Lower leg skin (tissue), 4 donors: ENCODE measurements around the gene TAGLN3. TPM values are rescaled to one million over a fixed set of nuclear protein-coding genes. Genes with fewer than 3 reads are reported as not detected.

Experiments
- DNase-seq, 2 donors: peaks; one replicate each; pipeline ENCODE4 v3.0.0-alpha.2; 2019; ENCODE audit warnings: low spot score in 2 of 2
- H3K4me3 ChIP-seq: fragments of 200-600 bp; sonication (generic); 2 replicates; pipeline ENCODE4 v1.5.1; 2017; ENCODE audit warnings: mild to moderate bottlenecking, low read depth; ENCODE audit not compliant: poor library complexity, severe bottlenecking
- POLR2A ChIP-seq, 2 donors: fragments of 450-650 bp; IDR thresholded peaks; one replicate each; pipeline ENCODE4 v1.6.1; 2016 to 2017; ENCODE audit warnings: antibody characterized with exemption in 2 of 2, mild to moderate bottlenecking in 1 of 2, moderate library complexity in 1 of 2
- WGBS, 2 donors: methylation state at CpG; one replicate each; pipeline ENCODE4 v1.1.5; 2018; 5-methylcytosine and 5-hydroxymethylcytosine counted together
- intact Hi-C: fragments of 100-400 bp; cut with DNase I; formaldehyde crosslinking; loops from one replicate; pipeline ENCODE4 v1.15.0; 2023; ENCODE audit warnings: low total_unique reads
- total RNA-seq, 4 donors: library from RNA; depleted of rRNA; stranded (reverse); fragments of >200 nt; gene quantifications; one replicate each; pipeline ENCODE4 v1.1.0, GENCODE V29; 2016
- TF ChIP-seq, protein P1 (sequence below), 3 donors: fragments of 450-650 bp; IDR thresholded peaks; one replicate each; pipeline ENCODE4 v1.5.1; 2016; ENCODE audit warnings: antibody characterized with exemption in 3 of 3, mild to moderate bottlenecking in 3 of 3, moderate library complexity in 2 of 3

TAGLN3 gene
- total RNA-seq, 4 donors from 2014 or later: 0.37 to 0.68 TPM; not detected in 2

DNA sequence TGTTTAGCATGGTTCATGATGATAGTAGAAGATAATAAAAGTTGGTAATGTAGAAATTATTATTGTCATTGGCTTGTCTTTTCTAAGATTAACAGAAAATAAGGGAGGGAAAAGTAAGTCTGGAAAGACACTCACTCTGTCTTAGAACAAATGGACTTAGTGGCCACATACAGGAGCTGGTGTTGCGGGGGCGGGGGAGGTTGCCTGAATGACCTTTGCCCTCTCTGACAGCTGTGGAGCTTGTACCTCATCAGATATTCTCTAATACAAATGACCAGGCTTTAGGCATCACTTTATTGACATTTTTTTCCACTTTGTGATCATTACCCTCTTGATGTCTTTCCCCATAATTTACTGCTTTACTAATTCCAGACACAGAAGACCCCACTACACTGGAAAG, 5.9 kb downstream of the TAGLN3 start:
- intact Hi-C loops: no loop called here
- no peak for DNase-seq
- WGBS, 2 donors: 90 to 98% methylated on average over 2 of the region's 2 CpGs
- no peak for TF ChIP-seq POLR2A (IDR thresholded peaks at IDR 0.05)
- TF ChIP-seq, protein P1, sequence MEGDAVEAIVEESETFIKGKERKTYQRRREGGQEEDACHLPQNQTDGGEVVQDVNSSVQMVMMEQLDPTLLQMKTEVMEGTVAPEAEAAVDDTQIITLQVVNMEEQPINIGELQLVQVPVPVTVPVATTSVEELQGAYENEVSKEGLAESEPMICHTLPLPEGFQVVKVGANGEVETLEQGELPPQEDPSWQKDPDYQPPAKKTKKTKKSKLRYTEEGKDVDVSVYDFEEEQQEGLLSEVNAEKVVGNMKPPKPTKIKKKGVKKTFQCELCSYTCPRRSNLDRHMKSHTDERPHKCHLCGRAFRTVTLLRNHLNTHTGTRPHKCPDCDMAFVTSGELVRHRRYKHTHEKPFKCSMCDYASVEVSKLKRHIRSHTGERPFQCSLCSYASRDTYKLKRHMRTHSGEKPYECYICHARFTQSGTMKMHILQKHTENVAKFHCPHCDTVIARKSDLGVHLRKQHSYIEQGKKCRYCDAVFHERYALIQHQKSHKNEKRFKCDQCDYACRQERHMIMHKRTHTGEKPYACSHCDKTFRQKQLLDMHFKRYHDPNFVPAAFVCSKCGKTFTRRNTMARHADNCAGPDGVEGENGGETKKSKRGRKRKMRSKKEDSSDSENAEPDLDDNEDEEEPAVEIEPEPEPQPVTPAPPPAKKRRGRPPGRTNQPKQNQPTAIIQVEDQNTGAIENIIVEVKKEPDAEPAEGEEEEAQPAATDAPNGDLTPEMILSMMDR (IDR thresholded peaks at IDR 0.05): no peak
- H3K4me3 ChIP-seq: no peak overlapping the region

GRCh38 chr3:112005091-112005672, 6.5 kb downstream of the TAGLN3 start:
- 70 to 90% methylated on average over 4 of the region's 4 CpGs for WGBS, 2 donors
- no peak overlapping the region for H3K4me3 ChIP-seq
- DNase-seq: no peak
- intact Hi-C loops: no loop called here
- TF ChIP-seq, protein P1 (IDR thresholded peaks at IDR 0.05): no peak
- TF ChIP-seq POLR2A (IDR thresholded peaks at IDR 0.05): no peak

- intact Hi-C loops: no loop called here
- WGBS, 2 donors: 31 to 33% methylated on average over 1 of the region's 1 CpG
These were observed 8.9 kb downstream of the TAGLN3 start for GRCh38 chr3:112007633-112008032.

DNA sequence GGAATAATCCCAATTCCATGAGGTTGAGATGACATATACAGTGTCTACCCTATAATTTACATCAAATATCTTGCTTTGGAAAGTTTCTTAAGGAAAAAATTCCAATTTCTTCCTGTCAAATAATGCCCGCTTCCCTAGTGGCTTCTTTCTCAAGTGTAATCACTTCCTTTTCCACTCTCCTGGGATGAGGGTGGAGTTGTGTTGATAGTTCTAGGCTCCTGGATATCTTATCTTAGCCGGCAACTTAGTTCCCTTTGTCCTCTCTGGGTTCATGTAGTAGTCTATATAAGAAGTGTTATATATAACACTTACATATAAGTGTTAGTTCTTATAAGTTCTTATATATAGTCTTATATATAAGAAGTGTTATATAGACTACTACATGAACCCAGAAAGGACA, 10.9 kb downstream of the TAGLN3 start:
- 89 to 94% methylated on average over 2 of the region's 2 CpGs for WGBS, 2 donors
- no peak for DNase-seq
- intact Hi-C loops: no loop called here
- TF ChIP-seq, protein P1 (IDR thresholded peaks at IDR 0.05): no peak
- no peak for TF ChIP-seq POLR2A (IDR thresholded peaks at IDR 0.05)
- no peak overlapping the region for H3K4me3 ChIP-seq

More at GRCh38 chr3:112007633-112008032, 8.9 kb downstream of the TAGLN3 start:
- no peak for DNase-seq
- no peak overlapping the region for H3K4me3 ChIP-seq
- no peak for TF ChIP-seq POLR2A (IDR thresholded peaks at IDR 0.05)
- TF ChIP-seq, protein P1 (IDR thresholded peaks at IDR 0.05): no peak

GRCh38 chr3:112010636-112011035, 11.9 kb downstream of the TAGLN3 start:
- intact Hi-C loops: no loop called here
- 71 to 83% methylated on average over 3 of the region's 3 CpGs for WGBS, 2 donors
- no peak overlapping the region for H3K4me3 ChIP-seq
- no peak for DNase-seq
- TF ChIP-seq, protein P1 (IDR thresholded peaks at IDR 0.05): no peak
- TF ChIP-seq POLR2A (IDR thresholded peaks at IDR 0.05): no peak

GRCh38 chr3:112011376-112011940, 12.7 kb downstream of the TAGLN3 start:
- no peak overlapping the region for H3K4me3 ChIP-seq
- no peak for DNase-seq
- WGBS, 2 donors: 78 to 97% methylated on average over 6 of the region's 6 CpGs
- intact Hi-C loops: no loop called here
- TF ChIP-seq POLR2A (IDR thresholded peaks at IDR 0.05): no peak
- TF ChIP-seq, protein P1 (IDR thresholded peaks at IDR 0.05): no peak
